CD4-positive, alpha-beta T cell treated with Interleukin-15 for 4 hours (primary cell): ENCODE results near the gene PCDHGA5.
"Not testable (repeated sequence)": the region's sequence is repeated elsewhere in the genome, so short reads cannot be mapped to it uniquely, and the experiment has no call there.

Experiments used
- DNase-seq: peaks from one replicate; pipeline ENCODE4 v3.0.0-alpha.2; 2020; ENCODE audit warnings: low spot score

Gene PCDHGA5

GRCh38 chr5:141414548-141415274, 50.7 kb downstream of the PCDHGA5 start:
- DNase-seq: not testable (repeated sequence)

- DNase-seq: not testable (repeated sequence)
These were observed 51.3 kb downstream of the PCDHGA5 start for GRCh38 chr5:141415275-141415618.
